ENCODE data around the gene C2orf81. TPM values are rescaled to one million over a fixed set of nuclear protein-coding genes. Genes with fewer than 3 reads are reported as not detected.

C2orf81 gene
- total and polyA plus RNA-seq, 4 donors, result 0.08 to 0.44 (median 0.29) TPM

GRCh38 chr2:74438248-74438647 lies 16.8 kb upstream of the C2orf81 start:
- no peak for TF ChIP-seq EGR1 (IDR thresholded peaks at IDR 0.05; ENCODE audit: low read depth in 2 of 2)
- TF ChIP-seq MAX (IDR thresholded peaks at IDR 0.05), result no peak
- no peak for TF ChIP-seq FOXA2 (IDR thresholded peaks at IDR 0.05)
- no peak for TF ChIP-seq REST (IDR thresholded peaks at IDR 0.05)
- no peak for TF ChIP-seq RXRA (IDR thresholded peaks at IDR 0.05)
- Histone ChIP-seq H3K9ac (ENCODE audit: low read depth in 1 of 2, low read length in 2 of 2) (no peak overlapping the region), H3K4me1 (ENCODE audit: control insufficient read depth in 4 of 4, insufficient read depth in 4 of 4, low read length in 3 of 4) (peaks cover 17 to 48% (median 38%) of the 10 kb centered on the region in 4 donors), H3K36me3 (ENCODE audit: control insufficient read depth in 4 of 4, insufficient read depth in 3 of 4, low read depth in 1 of 4, low read length in 3 of 4) (peaks cover 0 to 8% (median 0%) of the 10 kb centered on the region in 4 donors), H3K9me3 (ENCODE audit: control insufficient read depth in 4 of 4, low read length in 3 of 4) (no peaks in the 10 kb centered on the region), H3K27ac (ENCODE audit: low read depth in 1 of 2, low read length in 2 of 2) (no peak overlapping the region), H3K27me3 (ENCODE audit: control insufficient read depth in 4 of 4, insufficient read depth in 4 of 4, low read length in 3 of 4) (no peaks in the 10 kb centered on the region), H3K4me3 (ENCODE audit: low read depth in 1 of 3, low read length in 3 of 3) (no peak overlapping the region)
- 96% methylated on average over 1 of the region's 1 CpG for whole genome bisulfite sequencing
- DNase-seq (ENCODE audit: low spot score), result no peak

- WGBS, result 81% methylated on average over 6 of the region's 6 CpGs
- peaks cover 21 to 46% (median 37%) of the 10 kb centered on the region in 4 donors for H3K4me1 ChIP-seq (ENCODE audit: control insufficient read depth in 4 of 4, insufficient read depth in 4 of 4, low read length in 3 of 4)
These were observed 15.7 kb upstream of the C2orf81 start for GRCh38 chr2:74436848-74437695.

DNA sequence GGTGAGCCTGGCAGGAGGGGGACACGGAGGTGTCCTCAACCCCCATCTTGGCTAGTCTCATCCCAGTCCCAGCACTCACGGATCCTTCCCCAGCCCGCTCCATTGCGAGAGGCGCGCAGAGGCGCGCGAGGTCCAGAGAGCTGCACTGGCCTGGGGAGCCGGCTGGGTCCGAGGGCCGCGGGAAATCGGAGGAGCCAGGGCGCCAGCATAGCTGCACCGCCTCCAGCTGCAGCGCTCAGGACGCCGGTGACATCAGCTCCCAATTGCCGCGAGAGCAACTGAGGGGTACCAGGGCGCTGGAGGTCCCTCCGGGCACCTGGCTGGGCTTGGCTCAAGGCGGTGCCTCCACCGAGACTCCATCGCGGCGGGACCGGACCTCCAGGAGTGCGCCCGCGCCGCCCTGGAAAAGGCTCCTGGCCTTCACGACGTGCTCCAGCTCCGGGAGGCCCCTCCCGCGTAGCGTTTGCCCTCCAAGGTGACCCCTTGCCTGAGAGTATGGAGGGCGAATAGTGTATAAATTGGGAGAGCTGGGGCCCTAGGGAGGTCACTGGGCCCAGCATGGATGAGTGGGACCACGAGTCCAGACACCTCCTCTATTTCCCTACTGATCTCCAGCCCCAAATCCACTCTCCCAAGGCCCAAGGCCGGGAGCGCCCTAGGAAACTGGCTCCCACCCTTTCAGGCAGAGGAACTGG lies 14.8 kb upstream of the C2orf81 start:
- Histone ChIP-seq H3K9ac (ENCODE audit: low read depth in 1 of 2, low read length in 2 of 2) (no peak overlapping the region), H3K27me3 (ENCODE audit: control insufficient read depth in 4 of 4, insufficient read depth in 4 of 4, low read length in 3 of 4) (no peaks in the 10 kb centered on the region), H3K9me3 (ENCODE audit: control insufficient read depth in 4 of 4, low read length in 3 of 4) (no peaks in the 10 kb centered on the region), H3K36me3 (ENCODE audit: control insufficient read depth in 4 of 4, insufficient read depth in 3 of 4, low read depth in 1 of 4, low read length in 3 of 4) (peaks cover 0 to 18% (median 10%) of the 10 kb centered on the region in 4 donors), H3K27ac (ENCODE audit: low read depth in 1 of 2, low read length in 2 of 2) (no peak overlapping the region), H3K4me3 (ENCODE audit: low read depth in 1 of 3, low read length in 3 of 3) (no peak overlapping the region), H3K4me1 (ENCODE audit: control insufficient read depth in 4 of 4, insufficient read depth in 4 of 4, low read length in 3 of 4) (peaks cover 18 to 53% (median 44%) of the 10 kb centered on the region in 4 donors)
- no peak for DNase-seq (ENCODE audit: low spot score)
- 91% methylated on average over 43 of the region's 43 CpGs for WGBS
- TF ChIP-seq CTCF (IDR thresholded peaks at IDR 0.05; ENCODE audit: low read depth, low read length, missing input control) (no peak), FOXA1 (IDR thresholded peaks at IDR 0.05) (no peak), EGR1 (IDR thresholded peaks at IDR 0.05; ENCODE audit: low read depth in 2 of 2) (no peak), RXRA (IDR thresholded peaks at IDR 0.05) (no peak), SP1 (IDR thresholded peaks at IDR 0.05) (no peak), ATF3 (IDR thresholded peaks at IDR 0.05) (no peak), JUND (IDR thresholded peaks at IDR 0.05) (no peak), RAD21 (IDR thresholded peaks at IDR 0.05) (no peak), MAX (IDR thresholded peaks at IDR 0.05) (no peak), YY1 (IDR thresholded peaks at IDR 0.05) (no peak), ZBTB33 (IDR thresholded peaks at IDR 0.05) (no peak), HNF4A (conservative IDR thresholded peaks at IDR 0.05) (no peak), TAF1 (conservative IDR thresholded peaks at IDR 0.05) (no peak), HNF4G (IDR thresholded peaks at IDR 0.05) (no peak), GABPA (IDR thresholded peaks at IDR 0.05 in 1 of 2, conservative IDR thresholded peaks at IDR 0.05 in 1 of 2) (no peak)

More at GRCh38 chr2:74436848-74437695, 15.7 kb upstream of the C2orf81 start:
- no peak for TF ChIP-seq FOXA1 (IDR thresholded peaks at IDR 0.05)
- no peaks in the 10 kb centered on the region for H3K27me3 ChIP-seq (ENCODE audit: control insufficient read depth in 4 of 4, insufficient read depth in 4 of 4, low read length in 3 of 4)
- H3K9ac ChIP-seq (ENCODE audit: low read depth in 1 of 2, low read length in 2 of 2), result no peak overlapping the region
- no peak overlapping the region for H3K4me3 ChIP-seq (ENCODE audit: low read depth in 1 of 3, low read length in 3 of 3)
- peaks cover 0 to 10% (median 3%) of the 10 kb centered on the region in 4 donors for H3K36me3 ChIP-seq (ENCODE audit: control insufficient read depth in 4 of 4, insufficient read depth in 3 of 4, low read depth in 1 of 4, low read length in 3 of 4)
- DNase-seq (ENCODE audit: low spot score), result no peak
- no peak overlapping the region for H3K27ac ChIP-seq (ENCODE audit: low read depth in 1 of 2, low read length in 2 of 2)
- no peaks in the 10 kb centered on the region for H3K9me3 ChIP-seq (ENCODE audit: control insufficient read depth in 4 of 4, low read length in 3 of 4)

All from liver (tissue), 9 donors.